Endothelial cell of umbilical vein (primary cell): ENCODE results near the gene TMEM217. TPM values are rescaled to one million over a fixed set of nuclear protein-coding genes. Genes with fewer than 3 reads are reported as not detected.

Experiments used
- BruUV-seq: library from RNA; stranded (reverse); fragments of 400-500 nt; replicated peaks from 2 replicates; lab custom pipeline; 2021; lab: Mats Ljungman, UMichigan
- CTCF ChIA-PET: fragments of 300-600, 350-600 bp; sonication (Branson Sonifier 250); formaldehyde crosslinking; loops from one replicate; lab custom pipeline; 2021; ENCODE audit warnings: antibody characterized with exemption, inconsistent platforms; lab: Charles Lee
- POLR2A ChIA-PET: fragments of 300-600, 350-600 bp; sonication (Branson Sonifier 250); formaldehyde crosslinking; loops from one replicate; lab custom pipeline; 2021; ENCODE audit warnings: antibody characterized with exemption, inconsistent platforms; lab: Charles Lee
- DNase-seq: peaks from one replicate; pipeline ENCODE4 v3.0.0-alpha.2; 2011; ENCODE audit warnings: low read depth, low spot score
- FAIRE-seq: peaks from 2 replicates; lab custom pipeline; 2011; peaks lifted over from hg19 to GRCh38; lab: Jason Lieb, UNC
- H2AFZ ChIP-seq: 2 replicates; pipeline ENCODE4 v1.6.0; 2012; ENCODE audit warnings: low read depth, low read length, control low read depth, inconsistent platforms
- H3K27ac ChIP-seq: 2 replicates; pipeline ENCODE4 v1.5.1; 2011; ENCODE audit warnings: low read depth, mild to moderate bottlenecking, control low read depth, low read length, moderate library complexity; ENCODE audit not compliant: insufficient read depth
- H3K27me3 ChIP-seq, 2 experiments: 2 replicates each; pipeline versions ENCODE4 v1.6.0 to v1.6.1; 2011; ENCODE audit warnings: low read length in 2 of 2, mixed read lengths in 1 of 2; ENCODE audit not compliant: control insufficient read depth in 2 of 2, insufficient read depth in 2 of 2
- H3K36me3 ChIP-seq, 2 experiments: 2 replicates in 1 of 2; 3 replicates in 1 of 2; pipeline ENCODE4 v1.5.1; 2011; ENCODE audit warnings: low read length in 2 of 2, mild to moderate bottlenecking in 1 of 2, moderate library complexity in 1 of 2; ENCODE audit not compliant: control insufficient read depth in 2 of 2, insufficient read depth in 2 of 2; ENCODE audit errors: extremely low read depth in 1 of 2
- H3K4me1 ChIP-seq: 3 replicates; pipeline ENCODE4 v1.5.1; 2011; ENCODE audit warnings: mild to moderate bottlenecking, low read length; ENCODE audit not compliant: control insufficient read depth, insufficient read depth; ENCODE audit errors: extremely low read depth
- H3K4me2 ChIP-seq: 2 replicates; pipeline ENCODE4 v1.6.1; 2011; ENCODE audit warnings: low read length, control low read depth, mixed read lengths; ENCODE audit not compliant: insufficient read depth
- H3K4me3 ChIP-seq, 3 experiments: fragments of 200-600 bp in 1 of 3; sonication (generic), shearing (Covaris generic) in 1 of 3; replicated peaks in 1 of 3; 2 replicates each; pipeline ENCODE4 v1.5.1; 2011 to 2016; ENCODE audit warnings: control low read depth in 3 of 3, low read length in 3 of 3, mild to moderate bottlenecking in 2 of 3, inconsistent platforms in 1 of 3, low read depth in 1 of 3, moderate library complexity in 1 of 3; ENCODE audit not compliant: insufficient read depth in 1 of 3
- H3K79me2 ChIP-seq: 2 replicates; pipeline ENCODE4 v1.6.0; 2012; ENCODE audit warnings: low read length, inconsistent platforms; ENCODE audit not compliant: control insufficient read depth, insufficient read depth
- H3K9ac ChIP-seq: replicated peaks from 2 replicates; pipeline ENCODE3; 2011; ENCODE audit warnings: low read length, control low read depth; ENCODE audit not compliant: insufficient read depth; ENCODE audit errors: extremely low read depth
- H3K9me1 ChIP-seq: replicated peaks from 3 replicates; pipeline ENCODE4 v1.6.0; 2011; ENCODE audit warnings: mild to moderate bottlenecking, low read length; ENCODE audit not compliant: control insufficient read depth, insufficient read depth; ENCODE audit errors: extremely low read depth
- H3K9me3 ChIP-seq: replicated peaks from 2 replicates; pipeline ENCODE4 v1.5.1; 2012; ENCODE audit warnings: low read length, inconsistent platforms; ENCODE audit not compliant: control insufficient read depth, insufficient read depth
- H4K20me1 ChIP-seq: replicated peaks from 2 replicates; pipeline ENCODE3; 2011; ENCODE audit warnings: mild to moderate bottlenecking, low read length; ENCODE audit not compliant: control insufficient read depth, insufficient read depth; ENCODE audit errors: extremely low read depth
- CTCF ChIP-seq, 2 donors: IDR thresholded peaks; 1 replicate in 1 of 2; 2 replicates in 1 of 2; pipeline ENCODE4 v1.5.1; 2011; ENCODE audit warnings: low read length in 2 of 2, mild to moderate bottlenecking in 2 of 2, moderate library complexity in 2 of 2, control low read depth in 1 of 2, inconsistent platforms in 1 of 2, low read depth in 1 of 2; ENCODE audit not compliant: insufficient read depth in 1 of 2; ENCODE audit errors: extremely low read depth in 1 of 2
- EZH2 ChIP-seq: IDR thresholded peaks from 2 replicates; pipeline ENCODE4 v1.6.1; 2012; ENCODE audit warnings: borderline replicate concordance, low read depth, mild to moderate bottlenecking, moderate library complexity, low read length, inconsistent platforms; ENCODE audit not compliant: severe bottlenecking
- FOS ChIP-seq: IDR thresholded peaks from 2 replicates; pipeline ENCODE4 v1.6.1; 2011; ENCODE audit warnings: mild to moderate bottlenecking, low read length, moderate library complexity, borderline replicate concordance; ENCODE audit not compliant: insufficient read depth
- GATA2 ChIP-seq: IDR thresholded peaks from 2 replicates; pipeline ENCODE4 v1.7.0; 2011; ENCODE audit warnings: low read depth, mild to moderate bottlenecking, moderate library complexity, mixed read lengths, low read length; ENCODE audit not compliant: insufficient read length, insufficient read depth
- JUN ChIP-seq: IDR thresholded peaks from 2 replicates; pipeline ENCODE4 v1.6.1; 2011; ENCODE audit warnings: borderline replicate concordance, low read depth; ENCODE audit not compliant: insufficient read length, insufficient read depth
- MAX ChIP-seq: IDR thresholded peaks from 2 replicates; pipeline ENCODE4 v1.6.1; 2011; ENCODE audit not compliant: insufficient read depth, insufficient read length
- MYC ChIP-seq: IDR thresholded peaks from one replicate; pipeline ENCODE4 v1.6.1; 2011; ENCODE audit warnings: mild to moderate bottlenecking, low read depth, low read length
- POLR2A ChIP-seq: IDR thresholded peaks from 2 replicates; pipeline ENCODE4 v1.6.1; 2012; ENCODE audit warnings: low read depth, mild to moderate bottlenecking, control low read depth, low read length
- POLR2AphosphoS5 ChIP-seq: IDR thresholded peaks from 2 replicates; pipeline ENCODE4 v1.6.1; 2012; ENCODE audit warnings: low read depth, mild to moderate bottlenecking, control low read depth, low read length, moderate library complexity; ENCODE audit not compliant: insufficient read depth
- dilution Hi-C: fragments of 300-500 bp; cut with MboI; formaldehyde crosslinking; loops from one replicate; pipeline ENCODE4 v1.15.0; 2019; ENCODE audit warnings: low sequenced_read_pairs; ENCODE audit not compliant: extremely low pct_ligation_motif_present
- intact Hi-C: fragments of 100-400 bp; cut with micrococcal nuclease; formaldehyde crosslinking; loops from one replicate; pipeline ENCODE4 v1.10.0; 2022
- polyA plus RNA-seq, 4 experiments: library from polyadenylated mRNA; depleted of rRNA in 3 of 4; stranded (reverse) in 3 of 4; unstranded in 1 of 4; fragments of >200 nt; gene quantifications; 2 replicates each; pipeline versions ENCODE4 v1.2.1 to v1.2.3, GENCODE V29; 2011 to 2012; ENCODE audit warnings: missing spikeins in 1 of 4
- total RNA-seq: library from RNA; stranded (reverse); gene quantifications from 2 replicates; pipeline ENCODE4 v1.2.3, GENCODE V29; 2021

Gene TMEM217
- total and polyA plus RNA-seq, 2 donors (not counting 3 experiments of a cell fraction or from before 2014, with no cell fraction given), result 6.8 to 15.8 TPM

GRCh38 chr6:37303091-37303660 lies 45.2 kb upstream of the TMEM217 start:
- ChIA-PET POLR2A (no interaction called here), CTCF (interaction anchor here (0.6 to 1.8 kb wide), 14 partner anchors 8 to 66 kb away, joined by 3 to 8 read pairs (median 4); partner anchors contain the start of genes TBC1D22B and TMEM217)
- intact Hi-C loops, result no loop called here
- dilution Hi-C loops, result no loop called here
- H3K9ac ChIP-seq, result no peak overlapping the region
- H3K9me1 ChIP-seq, result no peaks in the 10 kb centered on the region
- no peaks in the 10 kb centered on the region for H3K9me3 ChIP-seq
- peaks cover 8% of the 10 kb centered on the region for H3K4me1 ChIP-seq
- no peak for DNase-seq
- no peaks in the 10 kb centered on the region for H4K20me1 ChIP-seq
- no peaks in the 10 kb centered on the region for H3K27me3 ChIP-seq
- H3K4me3 ChIP-seq, result no peak overlapping the region
- FAIRE-seq, result no peak
- TF ChIP-seq EZH2 (no peak), JUN (no peak), POLR2A (no peak), POLR2AphosphoS5 (no peak), CTCF (IDR thresholded peaks at IDR 0.05; ENCODE audit: extremely low read depth in 1 of 2, insufficient read depth in 1 of 2, low read depth in 1 of 2, low read length in 2 of 2) (no peak), MAX (no peak), MYC (no peak), GATA2 (no peak), FOS (no peak)
- peaks cover 5 to 17% of the 10 kb centered on the region in 2 experiments for H3K36me3 ChIP-seq
- no peak overlapping the region for H3K4me2 ChIP-seq
- BruUV-seq, result no TSS peak
- no peak overlapping the region for H3K27ac ChIP-seq
- H2AFZ ChIP-seq, result no peak overlapping the region
- no peaks in the 10 kb centered on the region for H3K79me2 ChIP-seq
